ENCODE results near the gene FAM120A. TPM values are rescaled to one million over a fixed set of nuclear protein-coding genes. Genes with fewer than 3 reads are reported as not detected.
"Not testable (repeated sequence)": the region's sequence is repeated elsewhere in the genome, so short reads cannot be mapped to it uniquely, and the experiment has no call there.

The FAM120A gene
- total and polyA plus RNA-seq, 4 donors: 28.3 to 91.0 (median 50.3) TPM

- TF ChIP-seq TAF1 (conservative IDR thresholded peaks at IDR 0.05) (no peak), HNF4G (IDR thresholded peaks at IDR 0.05) (no peak)
Observed at GRCh38 chr9:93436655-93437407, 14.7 kb upstream of the FAM120A start (continued).

- no peak for DNase-seq (ENCODE audit: low spot score)
Observed at GRCh38 chr9:93437996-93438395, 13.5 kb upstream of the FAM120A start.

GRCh38 chr9:93439301-93439700, 12.2 kb upstream of the FAM120A start:
- H3K36me3 ChIP-seq (ENCODE audit: control insufficient read depth in 4 of 4, insufficient read depth in 3 of 4, low read depth in 1 of 4, low read length in 3 of 4); H3K4me1 ChIP-seq (ENCODE audit: control insufficient read depth in 4 of 4, insufficient read depth in 4 of 4, low read length in 3 of 4); H3K27me3 ChIP-seq (ENCODE audit: control insufficient read depth in 4 of 4, insufficient read depth in 4 of 4, low read length in 3 of 4); H3K4me3 ChIP-seq (ENCODE audit: low read depth in 1 of 3, low read length in 3 of 3); DNase-seq (ENCODE audit: low spot score); H3K27ac ChIP-seq (ENCODE audit: low read depth in 1 of 2, low read length in 2 of 2); H3K9me3 ChIP-seq (ENCODE audit: control insufficient read depth in 4 of 4, low read length in 3 of 4); H3K9ac ChIP-seq (ENCODE audit: low read depth in 1 of 2, low read length in 2 of 2): not testable (repeated sequence)
- WGBS: 93% methylated on average over 6 of the region's 6 CpGs

More at GRCh38 chr9:93437996-93438395, 13.5 kb upstream of the FAM120A start:
- Histone ChIP-seq H3K4me3 (ENCODE audit: low read depth in 1 of 3, low read length in 3 of 3) (no peak overlapping the region), H3K27ac (ENCODE audit: low read depth in 1 of 2, low read length in 2 of 2) (no peak overlapping the region), H3K4me1 (ENCODE audit: control insufficient read depth in 4 of 4, insufficient read depth in 4 of 4, low read length in 3 of 4) (peaks cover 0 to 1% (median 0%) of the 10 kb centered on the region in 4 donors), H3K9me3 (ENCODE audit: control insufficient read depth in 4 of 4, low read length in 3 of 4) (no peaks in the 10 kb centered on the region), H3K36me3 (ENCODE audit: control insufficient read depth in 4 of 4, insufficient read depth in 3 of 4, low read depth in 1 of 4, low read length in 3 of 4) (no peaks in the 10 kb centered on the region), H3K27me3 (ENCODE audit: control insufficient read depth in 4 of 4, insufficient read depth in 4 of 4, low read length in 3 of 4) (no peaks in the 10 kb centered on the region), H3K9ac (ENCODE audit: low read depth in 1 of 2, low read length in 2 of 2) (no peak overlapping the region)
- 89% methylated on average over 2 of the region's 2 CpGs for WGBS
- no peak for TF ChIP-seq JUND (IDR thresholded peaks at IDR 0.05)
- no peak for TF ChIP-seq GABPA (IDR thresholded peaks at IDR 0.05 in 1 of 2, conservative IDR thresholded peaks at IDR 0.05 in 1 of 2)
- no peak for TF ChIP-seq FOXA2 (IDR thresholded peaks at IDR 0.05)
- no peak for TF ChIP-seq ATF3 (IDR thresholded peaks at IDR 0.05)
- TF ChIP-seq MAX (IDR thresholded peaks at IDR 0.05): no peak
- TF ChIP-seq TAF1 (conservative IDR thresholded peaks at IDR 0.05): no peak
- TF ChIP-seq NR2F2 (IDR thresholded peaks at IDR 0.05): no peak
- TF ChIP-seq REST (IDR thresholded peaks at IDR 0.05): no peak
- no peak for TF ChIP-seq EGR1 (IDR thresholded peaks at IDR 0.05; ENCODE audit: low read depth in 2 of 2)
- no peak for TF ChIP-seq YY1 (IDR thresholded peaks at IDR 0.05)
